ENCODE results near the gene NCKAP5.

NCKAP5 gene

DNA sequence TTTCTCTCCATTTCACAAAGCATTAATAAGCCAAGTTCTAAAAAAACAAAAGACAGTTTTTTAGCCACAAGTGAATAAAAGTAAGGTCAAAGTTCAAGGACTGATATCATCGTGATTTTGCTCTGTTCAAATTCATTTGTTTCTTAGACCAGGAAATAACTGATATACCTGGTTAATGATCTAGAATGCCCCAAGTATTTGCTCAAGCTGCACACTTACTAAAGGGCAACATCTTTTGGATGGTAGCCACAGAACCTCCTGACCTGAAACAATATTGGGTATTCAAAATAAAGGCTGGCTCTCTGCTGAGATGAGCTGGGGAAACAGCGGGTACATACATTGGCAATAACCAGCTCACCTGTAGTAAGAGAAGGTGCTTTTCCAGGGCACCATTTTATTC lies 583.5 kb downstream of the NCKAP5 start:
- no peak for DNase-seq (ENCODE audit: low read depth)

DNA sequence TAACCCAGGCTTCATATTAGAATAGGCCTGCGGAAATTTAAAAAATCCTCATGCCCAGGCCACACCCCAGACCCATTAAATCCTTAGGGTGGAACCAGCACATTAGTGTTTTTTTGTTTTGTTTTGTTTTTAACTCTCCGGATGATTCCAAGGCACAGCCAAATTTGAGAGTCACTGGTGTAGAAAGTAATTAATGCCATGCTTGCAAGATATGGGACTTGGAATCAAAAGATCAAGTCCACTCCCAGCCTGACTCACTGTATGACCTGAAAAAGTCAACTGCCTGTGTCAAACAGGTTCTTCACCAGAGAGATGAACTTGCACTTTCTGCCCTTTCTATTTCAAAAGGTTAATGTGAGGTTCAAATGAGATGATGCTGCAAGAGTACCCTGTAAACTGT lies 588.0 kb downstream of the NCKAP5 start:
- DNase-seq (ENCODE audit: low read depth), result no peak

DNA sequence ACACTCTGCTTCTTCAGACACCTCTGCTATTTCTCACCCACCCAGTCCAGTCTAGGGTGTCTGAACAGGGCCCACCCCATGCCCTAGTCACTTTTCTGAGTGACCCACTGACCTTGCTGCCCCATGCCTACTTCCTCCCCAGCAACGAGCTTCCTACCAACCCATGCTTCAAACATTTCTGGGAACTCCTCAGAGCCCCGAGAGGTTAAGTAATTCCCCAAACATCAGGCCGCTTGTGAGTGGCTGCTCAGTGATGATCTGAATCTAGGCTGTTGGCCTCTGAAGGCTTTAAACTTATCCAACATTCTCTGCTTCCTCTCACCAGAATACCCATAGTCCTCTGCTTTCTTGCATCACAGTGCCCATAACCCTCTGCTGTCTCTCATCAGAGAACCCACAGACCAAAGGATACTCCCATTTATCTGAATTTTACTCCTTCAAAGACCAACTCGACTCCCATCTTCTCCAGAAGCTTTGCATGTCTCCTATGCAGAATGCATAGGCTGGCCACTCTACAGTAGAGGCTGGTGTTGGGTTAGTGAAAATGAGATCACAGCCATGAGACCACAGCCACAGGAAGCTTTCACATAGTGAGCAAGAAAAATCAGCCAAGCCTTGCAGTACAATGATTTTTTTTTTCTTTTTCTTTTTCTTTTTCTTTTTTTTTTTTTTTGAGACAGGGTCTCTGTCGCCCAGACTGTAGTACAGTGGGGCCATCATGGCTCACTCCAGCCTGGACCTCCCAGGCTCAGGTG lies 588.7 kb downstream of the NCKAP5 start:
- DNase-seq (ENCODE audit: low read depth), result no peak

- no peak for DNase-seq (ENCODE audit: low read depth)
Measured at GRCh38 chr2:132978840-132979239, 589.4 kb downstream of the NCKAP5 start.

DNA sequence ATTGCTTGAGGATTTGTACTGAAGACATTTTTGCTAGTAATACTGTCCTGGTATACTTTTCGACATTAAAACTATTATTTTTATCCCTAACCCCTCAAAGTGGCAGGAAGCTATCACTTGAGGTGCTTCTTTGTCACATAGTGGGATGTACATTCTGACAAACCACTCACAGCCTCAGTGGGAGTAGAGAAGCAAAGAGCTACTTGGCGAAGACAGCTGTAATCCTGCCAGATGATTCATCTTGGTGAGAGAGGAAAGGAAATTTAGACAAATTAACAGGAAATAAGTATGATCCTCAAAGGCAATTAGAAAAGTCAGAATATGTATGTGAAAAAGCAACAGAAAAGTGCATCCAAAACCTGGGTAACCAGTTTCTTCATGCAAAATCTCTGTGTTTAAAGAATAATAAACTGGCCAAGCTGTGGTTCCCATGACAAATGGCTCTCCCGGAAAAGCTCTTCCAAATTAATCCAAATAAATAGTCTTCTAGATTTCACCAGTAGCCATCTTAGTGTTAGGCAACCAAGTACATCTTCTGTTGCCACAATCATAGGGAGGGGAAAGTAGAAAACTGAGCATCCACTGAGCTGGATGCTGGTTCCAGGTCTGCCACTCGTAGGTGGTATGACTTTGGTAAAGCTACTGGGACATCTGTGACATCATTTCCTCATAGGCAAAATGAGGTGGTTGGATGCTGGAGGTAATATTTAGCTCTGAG lies 590.3 kb downstream of the NCKAP5 start:
- no peak for DNase-seq (ENCODE audit: low read depth)

GRCh38 chr2:132975193-132976105 lies 592.8 kb downstream of the NCKAP5 start:
- DNase-seq (ENCODE audit: low read depth), result no peak

GRCh38 chr2:132974467-132975095 lies 593.7 kb downstream of the NCKAP5 start:
- DNase-seq (ENCODE audit: low read depth), result no peak

DNA sequence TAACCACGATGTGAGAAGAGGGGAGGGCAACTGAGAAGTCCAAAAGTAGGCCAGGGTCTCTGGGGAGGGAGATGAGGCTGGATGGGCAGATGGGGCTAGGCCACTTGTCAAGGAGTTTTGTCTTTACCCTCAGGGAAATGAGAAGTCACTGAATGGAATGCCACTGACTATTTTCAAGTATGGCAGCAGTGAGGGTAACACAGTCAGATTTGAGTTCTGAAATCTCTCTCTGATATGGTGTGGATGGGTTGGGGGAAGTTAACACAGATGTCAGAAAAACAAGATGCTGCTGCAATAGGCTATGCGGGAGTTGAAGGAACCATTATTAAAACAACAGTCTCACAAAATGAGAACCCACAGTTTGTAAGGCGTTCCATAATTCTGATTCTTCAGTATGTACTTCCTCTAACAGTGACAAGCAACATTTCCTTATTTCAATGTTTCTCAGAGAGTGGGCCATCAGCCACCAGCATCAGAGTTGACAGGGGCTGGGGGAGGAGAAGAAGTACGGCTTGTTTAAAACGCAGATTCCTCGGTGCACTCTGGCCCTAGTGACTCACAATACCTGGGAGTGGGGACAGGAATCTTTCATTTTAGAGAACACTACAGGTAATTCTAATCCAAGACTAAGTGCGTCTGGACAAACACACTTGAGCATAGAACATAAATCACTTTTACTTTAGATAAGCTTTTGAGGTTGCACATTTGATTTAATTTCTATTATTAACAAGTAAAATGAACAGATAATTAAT lies 596.8 kb downstream of the NCKAP5 start:
- DNase-seq (ENCODE audit: low read depth), result no peak

GRCh38 chr2:132969371-132969985 lies 598.8 kb downstream of the NCKAP5 start:
- no peak for DNase-seq (ENCODE audit: low read depth)

DNA sequence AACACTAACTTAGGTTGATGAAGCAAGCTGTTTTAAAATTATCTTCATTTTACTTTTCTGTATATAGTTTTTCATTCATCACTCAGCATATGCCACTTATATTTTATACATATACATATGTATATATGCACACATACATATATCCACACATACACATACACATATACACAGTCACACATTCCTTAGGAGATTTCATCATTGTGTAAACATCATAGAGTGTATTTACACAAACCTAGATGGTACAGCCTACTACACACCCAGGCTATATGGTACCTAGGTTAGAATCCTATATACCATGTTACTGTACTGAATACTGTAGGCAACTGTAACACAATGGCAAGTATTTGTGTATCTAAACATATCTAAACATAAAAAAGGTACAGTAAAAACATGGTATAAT lies 602.8 kb downstream of the NCKAP5 start:
- DNase-seq (ENCODE audit: low read depth), result no peak

DNA sequence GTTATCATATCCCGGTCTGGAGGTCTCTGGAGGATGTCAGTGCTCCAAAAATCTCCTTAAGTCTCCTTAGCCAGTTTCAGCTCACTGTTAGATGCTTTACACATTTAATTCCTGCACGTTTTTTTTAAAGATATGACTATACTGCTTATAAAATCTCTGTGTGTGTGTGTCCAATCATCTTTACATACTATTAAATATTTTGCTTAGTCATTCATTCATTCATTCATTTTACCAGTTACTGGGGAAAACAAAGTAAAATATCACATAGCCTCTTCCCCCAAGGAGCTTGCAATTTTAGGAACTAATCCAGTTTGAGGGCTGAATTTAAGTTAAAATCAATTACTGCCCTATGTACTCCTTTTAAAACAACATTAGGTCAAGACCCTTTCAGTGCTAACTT lies 605.1 kb downstream of the NCKAP5 start:
- DNase-seq (ENCODE audit: low read depth), result no peak

DNA sequence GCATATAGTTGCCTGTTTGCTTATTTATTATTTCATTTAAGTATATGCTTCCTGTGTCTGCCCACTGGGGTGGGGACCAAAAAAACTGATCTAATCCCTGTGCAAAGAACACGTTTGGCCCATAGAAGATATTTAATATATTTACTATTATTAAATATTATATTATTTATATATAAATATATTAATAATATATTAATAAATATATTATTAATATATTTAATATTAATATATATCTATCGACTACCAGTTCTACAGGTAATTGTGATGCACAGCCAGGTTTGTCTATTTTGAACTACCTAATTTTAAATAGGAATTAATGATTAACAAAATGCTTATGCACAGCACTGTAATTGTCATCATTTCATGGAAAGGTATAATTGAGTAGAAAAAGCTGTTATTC lies 609.4 kb downstream of the NCKAP5 start:
- DNase-seq (ENCODE audit: low read depth), result no peak

DNA sequence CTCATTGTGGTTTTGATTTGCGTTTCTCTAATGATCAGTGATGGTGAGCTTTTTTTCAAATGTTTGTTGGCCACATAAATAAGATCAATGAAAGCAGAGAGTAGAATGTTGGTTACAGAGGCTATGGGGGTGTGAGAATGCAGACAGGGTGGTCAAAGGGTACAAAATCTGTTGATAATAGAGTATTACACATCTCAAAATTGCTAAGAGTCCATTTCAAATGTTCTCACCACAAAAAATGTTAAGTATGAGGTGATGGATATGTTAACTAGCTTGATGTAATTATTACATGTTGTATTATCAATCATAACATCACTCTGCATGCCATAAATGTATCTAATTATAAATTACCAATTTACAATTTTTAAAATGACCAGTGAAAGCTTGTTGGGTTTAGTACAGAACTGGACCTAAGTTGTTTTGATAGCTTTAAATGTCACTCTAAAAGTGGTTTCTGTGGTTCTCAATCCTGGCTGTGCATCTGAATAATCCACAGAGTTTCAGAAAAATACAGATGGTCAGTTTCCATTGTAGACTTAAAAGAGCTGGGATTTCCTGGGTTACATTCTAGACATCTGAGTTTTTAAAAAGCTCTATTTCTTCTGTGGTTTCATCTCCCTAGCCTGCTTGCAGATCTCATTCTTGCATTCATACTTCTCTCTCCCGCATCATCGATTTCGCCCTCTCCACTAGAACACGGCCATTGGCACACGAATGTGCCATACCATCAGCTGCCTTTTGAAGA lies 612.2 kb downstream of the NCKAP5 start:
- no peak for DNase-seq (ENCODE audit: low read depth)

DNA sequence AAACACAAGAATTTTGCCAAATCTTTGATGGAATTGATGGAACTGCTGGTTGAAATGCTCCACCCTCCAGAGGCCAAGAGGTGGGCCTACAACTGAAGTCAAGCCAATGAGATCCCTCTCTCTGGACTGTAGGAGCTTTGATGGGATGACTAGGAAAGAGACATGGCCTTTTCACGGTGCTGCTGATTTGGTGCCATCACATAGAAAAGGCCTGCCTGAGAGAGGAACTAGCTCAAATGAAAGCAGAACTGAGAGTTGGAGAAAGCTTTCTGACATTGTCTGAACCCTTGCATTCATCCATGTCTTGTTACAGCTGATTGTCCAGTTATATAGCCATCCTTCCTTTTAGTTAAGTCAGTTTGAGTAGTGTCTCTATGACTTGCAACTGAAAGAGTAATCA lies 614.5 kb downstream of the NCKAP5 start:
- no peak for DNase-seq (ENCODE audit: low read depth)

DNA sequence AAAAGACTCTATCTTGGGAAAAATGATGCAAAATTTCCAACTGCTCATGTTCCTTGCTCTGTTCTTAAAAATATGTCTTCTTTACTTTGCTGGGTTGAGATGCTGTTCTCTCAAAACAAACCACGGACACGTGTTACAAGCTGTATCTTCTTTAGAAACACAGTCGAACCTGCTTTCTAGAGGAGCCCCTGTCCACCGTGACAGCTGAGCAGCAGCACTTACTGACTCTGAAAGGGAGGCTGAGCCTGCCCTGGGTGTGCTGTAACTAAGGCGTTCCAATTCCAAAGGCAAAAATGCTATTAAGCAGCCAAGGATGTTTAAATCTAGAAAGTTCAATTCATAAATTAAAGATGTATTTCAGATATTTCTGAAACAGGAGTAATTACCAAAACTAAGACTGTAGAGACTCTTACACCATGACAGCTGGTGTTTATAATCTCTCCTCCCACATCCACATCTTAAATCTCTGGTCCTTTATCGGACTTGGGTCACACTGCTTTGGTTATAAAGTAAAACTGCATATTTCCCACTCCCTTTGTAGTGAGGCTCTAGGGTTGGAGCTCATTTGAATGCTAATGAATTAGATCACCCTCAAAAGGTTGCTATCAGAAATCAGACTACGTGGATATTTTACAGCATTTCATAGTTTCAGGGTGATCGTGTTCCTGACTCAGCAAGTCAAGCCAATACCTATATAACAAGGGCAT lies 617.1 kb downstream of the NCKAP5 start:
- DNase-seq (ENCODE audit: low read depth), result no peak

DNA sequence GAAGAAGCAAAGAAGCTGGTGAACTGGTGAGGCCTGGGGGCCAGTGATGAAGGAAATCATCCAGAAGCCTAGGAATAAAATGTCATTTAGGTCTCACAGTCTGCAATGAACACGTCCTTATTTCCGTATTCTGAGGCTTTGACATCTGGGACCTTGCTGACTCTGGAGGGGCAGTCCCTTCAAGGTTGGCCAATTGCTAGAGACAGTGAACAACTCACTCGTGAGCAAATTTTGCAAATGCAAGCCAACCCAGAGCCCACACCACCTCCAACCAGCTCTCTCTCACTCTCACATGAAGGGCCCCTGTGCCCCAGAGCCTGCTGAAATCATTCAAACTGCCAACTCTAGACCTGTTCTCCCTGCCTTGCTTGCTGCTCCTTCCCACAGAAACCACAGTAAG lies 619.2 kb downstream of the NCKAP5 start:
- DNase-seq (ENCODE audit: low read depth), result no peak

DNA sequence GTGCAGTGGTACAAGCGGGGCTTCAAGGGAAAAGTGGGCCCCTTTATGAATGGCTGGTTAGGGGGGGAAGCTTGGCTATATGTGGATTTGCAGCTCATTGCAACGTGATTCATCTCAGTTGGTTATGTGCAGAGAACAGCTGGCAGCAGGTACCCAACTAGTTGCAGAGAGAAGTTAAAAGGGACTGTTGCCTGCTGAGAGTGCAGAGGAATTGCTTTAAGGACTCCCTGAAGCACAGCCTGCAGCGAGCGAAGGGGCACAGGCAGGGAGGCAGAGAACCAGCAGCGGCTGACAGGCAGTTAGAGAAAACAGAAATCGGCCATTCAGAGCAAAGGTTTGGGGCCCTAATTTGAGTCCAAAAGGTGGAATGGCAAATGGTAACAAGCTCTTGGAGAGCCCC lies 620.1 kb downstream of the NCKAP5 start:
- no peak for DNase-seq (ENCODE audit: low read depth)

- no peak for DNase-seq (ENCODE audit: low read depth)
Measured at GRCh38 chr2:132943829-132944228, 624.4 kb downstream of the NCKAP5 start.

DNA sequence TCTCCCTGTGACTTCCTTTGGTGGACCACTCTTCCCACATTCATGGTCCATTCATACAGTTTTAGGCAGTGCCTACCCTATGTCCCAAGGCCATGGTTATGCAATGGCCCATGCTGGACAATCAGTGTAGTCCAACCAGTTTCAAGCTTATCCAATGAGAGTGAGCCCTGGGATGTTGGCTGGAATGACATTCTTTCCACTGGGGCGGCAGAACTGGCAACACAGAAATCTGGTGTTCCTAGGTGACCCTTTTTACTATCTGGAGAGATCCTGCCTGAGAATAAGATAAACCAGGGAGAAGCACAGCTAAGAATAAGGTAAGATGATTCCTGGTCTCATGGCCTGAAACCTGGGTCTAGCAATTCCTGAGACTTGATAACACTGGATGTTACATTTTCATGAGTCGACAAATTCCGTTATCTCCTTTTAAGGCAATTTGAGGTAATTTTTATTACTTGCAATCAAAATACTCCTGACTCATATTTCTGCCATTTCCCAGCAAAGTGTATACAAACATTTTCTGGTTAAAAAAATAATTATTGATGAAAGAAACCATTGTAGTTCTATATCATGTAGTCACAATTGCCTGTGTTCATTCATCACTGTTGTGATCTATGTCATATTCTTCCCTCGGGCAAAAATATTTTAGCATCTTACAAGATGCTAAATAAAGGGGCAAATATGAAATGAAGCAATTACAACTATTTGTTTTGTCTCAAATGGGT lies 626.8 kb downstream of the NCKAP5 start:
- DNase-seq (ENCODE audit: low read depth), result no peak
